GM18873 (cell line): ENCODE measurements around the gene HLA-B.

Experiments
- ATAC-seq: cut with Tn5 transposase; IDR thresholded peaks from one replicate; pipeline ENCODE4 v1.9.1; 2021; ENCODE audit warnings: mild to moderate bottlenecking, moderate library complexity, moderate number of reproducible peaks; ENCODE audit not compliant: unreplicated experiment, low FRiP score

HLA-B gene

GRCh38 chr6:31354158-31354863 lies 2.7 kb downstream of the HLA-B start:
- ATAC-seq: no peak

DNA sequence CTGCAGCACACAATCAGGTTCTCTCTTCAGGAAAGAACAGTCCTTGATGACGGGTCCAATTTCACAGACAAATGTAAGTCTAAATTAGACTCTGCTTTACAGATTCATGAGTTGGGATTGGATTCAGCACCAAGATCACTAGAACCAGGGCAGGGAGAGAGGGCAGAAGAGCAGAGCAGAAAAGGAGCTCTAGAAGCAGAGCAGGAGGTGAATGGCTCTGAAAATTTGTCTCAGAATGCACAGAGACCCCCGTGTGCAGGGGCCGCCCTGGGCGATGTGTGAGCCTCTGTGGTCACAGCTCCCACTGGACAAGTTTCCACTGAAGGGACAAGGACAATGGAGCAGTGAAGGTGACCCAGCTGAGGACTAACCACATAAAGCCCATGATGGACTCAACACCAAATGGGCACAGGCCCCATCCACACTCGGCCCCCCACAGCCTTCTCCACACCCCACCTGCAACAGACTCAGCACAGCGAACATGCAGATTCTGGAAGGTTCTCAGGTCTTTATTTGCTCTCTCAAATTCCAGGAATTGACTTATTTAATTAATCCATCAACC lies 3.5 kb downstream of the HLA-B start:
- ATAC-seq: no peak

- ATAC-seq: no peak
Measured at GRCh38 chr6:31352683-31353383, 4.1 kb downstream of the HLA-B start.

DNA sequence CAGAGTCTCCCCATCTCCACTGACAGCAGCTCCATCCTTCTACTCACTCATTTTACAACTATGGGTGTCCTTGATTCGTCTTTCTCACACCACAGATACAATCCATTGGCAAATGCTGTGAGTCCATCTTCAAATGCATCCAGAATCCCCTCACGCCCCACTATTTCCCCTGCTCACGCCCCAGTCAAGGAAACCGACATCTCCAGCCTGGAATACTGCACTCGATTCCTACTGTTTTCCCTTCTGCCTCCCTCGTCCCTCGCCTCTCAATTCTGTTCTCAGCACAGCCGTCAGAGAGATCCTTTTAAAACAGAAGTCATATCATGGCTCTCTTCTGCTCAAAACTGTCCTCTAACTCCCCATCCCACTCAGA lies 4.7 kb downstream of the HLA-B start:
- ATAC-seq: no peak

- no peak for ATAC-seq
Measured at GRCh38 chr6:31351401-31352309, 5.3 kb downstream of the HLA-B start.

- ATAC-seq: no peak
Measured at GRCh38 chr6:31351033-31351380, 6.0 kb downstream of the HLA-B start.

GRCh38 chr6:31350196-31351032 lies 6.6 kb downstream of the HLA-B start:
- ATAC-seq: no peak

DNA sequence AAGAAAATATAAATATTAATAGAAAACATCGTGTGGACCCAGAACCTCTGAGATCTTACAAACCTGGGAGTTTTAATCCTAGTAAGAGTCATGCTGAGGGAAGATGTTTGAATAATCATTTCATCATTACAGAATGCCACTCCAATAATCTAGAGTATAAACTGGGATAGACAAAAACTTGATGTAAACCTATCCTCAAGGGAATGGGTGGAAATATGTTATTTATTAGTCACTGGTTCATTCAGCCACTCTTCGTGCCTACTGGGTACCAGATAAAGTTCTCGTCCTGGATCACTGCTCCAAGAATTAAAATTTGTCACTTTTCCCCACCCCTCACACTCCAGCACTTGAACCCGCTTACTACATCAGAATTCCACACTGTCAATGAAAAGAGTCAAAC lies 7.7 kb downstream of the HLA-B start:
- ATAC-seq: no peak

- no peak for ATAC-seq
Measured at GRCh38 chr6:31345026-31345730, 11.8 kb downstream of the HLA-B start.

DNA sequence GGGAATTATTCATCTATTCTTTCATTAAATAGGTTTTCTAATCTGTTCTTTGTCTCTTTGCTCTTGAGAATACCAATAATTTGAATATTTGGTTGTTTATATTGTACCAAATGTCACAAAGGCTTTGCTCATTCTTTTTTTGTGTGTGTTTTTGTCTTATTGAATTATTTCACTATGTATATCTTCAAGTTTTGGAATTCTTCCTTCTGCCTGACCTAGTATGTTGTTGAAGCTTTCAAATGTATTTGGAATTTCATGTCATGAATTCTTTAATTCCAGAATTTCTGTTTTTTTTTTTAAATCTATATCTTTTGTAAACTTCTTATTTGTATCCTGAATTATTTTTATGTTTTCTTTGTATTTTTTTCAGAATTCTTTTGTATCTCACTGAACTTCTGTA lies 16.8 kb downstream of the HLA-B start:
- ATAC-seq: no peak

- ATAC-seq: no peak
Measured at GRCh38 chr6:31339210-31339609, 17.8 kb downstream of the HLA-B start.

GRCh38 chr6:31336896-31337496 lies 20.0 kb downstream of the HLA-B start:
- no peak for ATAC-seq

- no peak for ATAC-seq
Measured at GRCh38 chr6:31332637-31333602, 24.1 kb downstream of the HLA-B start.

GRCh38 chr6:31328355-31328960 lies 28.5 kb downstream of the HLA-B start:
- no peak for ATAC-seq

GRCh38 chr6:31321820-31322219 lies 35.2 kb downstream of the HLA-B start:
- ATAC-seq: no peak

- ATAC-seq: no peak
Measured at GRCh38 chr6:31321005-31321707, 35.8 kb downstream of the HLA-B start.

DNA sequence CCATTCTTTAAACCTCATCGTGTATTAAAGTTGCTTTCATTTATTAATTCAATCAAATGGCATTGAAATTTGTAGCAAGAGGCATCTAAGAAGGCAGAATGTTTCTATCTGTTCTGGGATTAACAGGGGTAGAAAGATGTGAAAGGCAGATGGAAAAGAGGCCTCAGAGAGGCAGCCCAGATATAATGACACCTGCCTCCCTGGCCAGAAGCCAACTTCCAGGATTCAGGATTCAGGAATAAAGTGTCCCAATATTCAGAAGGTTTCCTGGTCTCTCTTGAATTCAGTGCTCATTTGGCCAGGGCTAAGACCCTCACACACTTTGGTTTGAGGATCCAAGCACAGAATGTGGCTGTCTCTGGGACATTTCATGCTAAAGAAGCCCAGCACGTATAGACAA lies 39.9 kb downstream of the HLA-B start:
- ATAC-seq: no peak
